GM18505 (cell line): ENCODE data around the gene OTULIN.

Experiments used
- ATAC-seq: cut with Tn5 transposase; IDR thresholded peaks from one replicate; pipeline ENCODE4 v1.9.1; 2021; ENCODE audit not compliant: unreplicated experiment
- POLR2A ChIP-seq: IDR thresholded peaks from 4 replicates; pipeline ENCODE4 v1.6.1; 2011; ENCODE audit warnings: borderline replicate concordance; ENCODE audit not compliant: insufficient read depth, insufficient read length; ENCODE audit errors: extremely low read depth

OTULIN gene

DNA sequence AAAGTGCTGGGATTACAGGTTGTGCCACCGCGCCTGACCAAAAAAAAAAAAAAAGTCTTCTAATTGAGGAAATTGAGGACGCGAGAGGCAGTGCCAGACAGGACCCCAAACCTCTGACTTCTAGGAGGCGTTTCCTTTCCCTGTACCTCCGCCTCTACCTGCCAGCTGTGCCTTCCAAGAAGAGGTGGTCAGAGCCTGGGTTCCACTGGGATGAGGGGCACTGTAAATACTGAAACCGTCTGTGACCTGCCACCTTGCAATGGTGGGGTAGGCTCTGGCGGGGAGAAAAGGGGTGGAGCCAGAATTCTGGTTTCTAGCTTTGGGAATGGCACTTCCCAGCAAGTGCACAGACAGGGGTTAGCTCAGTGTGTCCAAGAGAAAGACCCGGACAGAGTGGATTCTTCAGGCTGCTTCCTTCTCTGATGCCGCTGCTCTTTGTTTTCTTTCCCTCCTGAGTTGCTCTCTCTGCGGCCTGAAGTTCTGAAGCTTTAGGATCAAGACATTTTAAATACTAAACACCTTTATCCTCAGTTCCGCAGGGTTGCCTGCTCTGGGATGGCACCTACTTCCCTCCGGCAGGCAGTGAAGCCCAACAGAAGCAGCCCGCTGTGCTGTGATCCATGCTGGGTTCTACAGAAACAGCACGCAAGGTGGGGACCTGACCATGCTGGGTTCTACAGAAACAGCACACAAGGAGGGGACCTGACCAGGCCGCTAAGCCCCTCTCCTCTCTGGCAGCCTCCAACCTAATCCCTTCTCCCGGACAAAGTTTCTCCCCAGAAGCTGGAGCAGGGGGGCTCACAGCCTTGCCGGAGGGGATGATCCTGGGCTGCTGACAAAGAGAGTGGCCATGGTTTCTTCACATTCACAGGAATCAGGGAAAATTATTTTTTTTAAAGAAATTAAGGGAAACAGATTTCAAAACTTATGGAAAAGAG is 65.2 kb downstream of the OTULIN start:
- no peak for ATAC-seq
- no peak for TF ChIP-seq POLR2A

DNA sequence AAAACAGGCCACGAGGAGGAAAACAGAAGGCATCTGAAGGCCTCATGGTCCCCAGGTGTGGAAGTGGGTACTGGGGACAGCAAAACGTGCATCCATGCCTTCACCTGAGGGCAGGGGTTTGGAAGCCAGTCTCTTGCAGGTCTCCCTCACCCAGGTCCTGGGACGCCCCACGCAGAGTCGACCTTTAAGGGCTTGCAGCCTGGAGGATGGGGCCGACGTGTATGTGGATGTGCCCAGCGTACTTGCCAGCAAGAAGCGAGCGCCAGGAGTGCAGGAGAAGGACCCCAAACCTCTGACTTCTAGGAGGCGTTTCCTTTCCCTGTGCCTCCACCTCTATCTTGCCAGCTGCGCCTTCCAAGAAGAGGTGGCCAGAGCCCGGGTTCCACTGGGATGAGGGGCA is 65.9 kb downstream of the OTULIN start:
- no peak for ATAC-seq

GRCh38 chr5:14730881-14731280 is 66.4 kb downstream of the OTULIN start:
- TF ChIP-seq POLR2A, result no peak
- ATAC-seq, result no peak

More for the DNA sequence above, 65.9 kb downstream of the OTULIN start:
- no peak for TF ChIP-seq POLR2A

- ATAC-seq, result no peak
- no peak for TF ChIP-seq POLR2A
Observed at GRCh38 chr5:14732991-14733390, 68.5 kb downstream of the OTULIN start.

DNA sequence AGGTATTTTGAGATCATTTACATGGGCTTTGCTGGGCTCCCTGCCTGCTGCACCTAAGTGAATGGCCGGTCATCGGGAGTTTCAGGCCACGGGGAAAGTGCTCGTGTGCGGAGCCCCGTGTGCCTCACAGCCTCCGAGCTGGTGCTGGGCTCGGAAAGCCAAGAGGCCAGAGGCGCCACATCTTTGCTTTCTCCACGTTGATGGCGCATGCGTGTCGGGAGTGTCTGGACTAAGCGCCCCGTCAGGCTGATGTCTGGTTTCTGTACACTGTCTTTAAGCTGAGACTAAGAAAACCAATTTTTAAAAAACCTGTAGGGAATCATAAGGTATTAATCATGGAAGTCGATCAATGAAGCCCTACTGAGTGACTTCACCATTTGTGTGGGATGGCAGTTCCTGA is 69.1 kb downstream of the OTULIN start:
- TF ChIP-seq POLR2A, result no peak
- no peak for ATAC-seq

- no peak for ATAC-seq
- no peak for TF ChIP-seq POLR2A
Observed at GRCh38 chr5:14734396-14734795, 69.9 kb downstream of the OTULIN start.

GRCh38 chr5:14735944-14736343 is 71.4 kb downstream of the OTULIN start:
- no peak for TF ChIP-seq POLR2A

DNA sequence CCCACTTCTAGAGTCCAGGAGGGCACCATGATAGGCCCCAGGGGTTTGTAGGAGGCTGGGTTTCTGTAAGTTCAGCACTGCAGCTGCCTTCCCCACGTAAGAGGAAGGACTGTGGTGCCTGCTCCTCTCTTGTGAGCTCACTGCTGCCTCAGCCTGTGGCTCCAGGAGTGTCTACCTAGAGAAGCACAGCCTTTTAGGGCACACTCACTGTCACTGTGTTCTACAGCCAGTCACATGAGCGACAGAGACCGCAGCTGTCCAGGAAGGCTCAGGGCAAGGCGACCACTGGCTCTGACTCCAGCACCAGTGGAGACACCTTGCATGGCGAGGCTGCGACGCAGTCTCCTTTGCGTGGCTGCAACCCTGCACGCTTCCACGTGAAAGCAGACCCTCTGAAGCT is 72.8 kb downstream of the OTULIN start:
- no peak for ATAC-seq

More at GRCh38 chr5:14735944-14736343, 71.4 kb downstream of the OTULIN start:
- ATAC-seq, result no peak

GRCh38 chr5:14738050-14738449 is 73.5 kb downstream of the OTULIN start:
- no peak for TF ChIP-seq POLR2A
- ATAC-seq, result no peak

More for the DNA sequence above, 72.8 kb downstream of the OTULIN start:
- TF ChIP-seq POLR2A, result no peak

DNA sequence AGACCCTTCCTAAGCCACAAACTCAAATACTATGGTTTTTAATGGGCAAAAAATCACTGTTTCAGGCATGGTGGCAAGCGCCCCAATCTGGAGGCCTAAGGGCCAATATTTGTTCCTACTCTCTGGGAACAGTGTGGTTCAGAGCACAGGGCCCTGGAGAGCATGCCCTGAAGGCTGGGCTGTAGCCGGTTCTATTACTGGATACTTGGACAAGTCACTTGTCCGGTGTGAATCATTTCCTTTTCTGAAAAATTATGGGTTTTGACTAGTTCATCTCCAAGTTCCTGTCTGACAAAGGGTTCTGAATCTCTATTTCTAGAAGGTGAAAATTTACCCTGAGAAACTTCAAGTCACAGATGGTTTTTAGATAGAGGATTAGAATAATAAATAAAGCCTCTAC is 75.0 kb downstream of the OTULIN start:
- no peak for TF ChIP-seq POLR2A
- no peak for ATAC-seq

GRCh38 chr5:14739981-14740380 is 75.5 kb downstream of the OTULIN start:
- ATAC-seq, result no peak

GRCh38 chr5:14741131-14741530 is 76.6 kb downstream of the OTULIN start:
- ATAC-seq, result no peak
- TF ChIP-seq POLR2A, result no peak

More at GRCh38 chr5:14739981-14740380, 75.5 kb downstream of the OTULIN start:
- no peak for TF ChIP-seq POLR2A

DNA sequence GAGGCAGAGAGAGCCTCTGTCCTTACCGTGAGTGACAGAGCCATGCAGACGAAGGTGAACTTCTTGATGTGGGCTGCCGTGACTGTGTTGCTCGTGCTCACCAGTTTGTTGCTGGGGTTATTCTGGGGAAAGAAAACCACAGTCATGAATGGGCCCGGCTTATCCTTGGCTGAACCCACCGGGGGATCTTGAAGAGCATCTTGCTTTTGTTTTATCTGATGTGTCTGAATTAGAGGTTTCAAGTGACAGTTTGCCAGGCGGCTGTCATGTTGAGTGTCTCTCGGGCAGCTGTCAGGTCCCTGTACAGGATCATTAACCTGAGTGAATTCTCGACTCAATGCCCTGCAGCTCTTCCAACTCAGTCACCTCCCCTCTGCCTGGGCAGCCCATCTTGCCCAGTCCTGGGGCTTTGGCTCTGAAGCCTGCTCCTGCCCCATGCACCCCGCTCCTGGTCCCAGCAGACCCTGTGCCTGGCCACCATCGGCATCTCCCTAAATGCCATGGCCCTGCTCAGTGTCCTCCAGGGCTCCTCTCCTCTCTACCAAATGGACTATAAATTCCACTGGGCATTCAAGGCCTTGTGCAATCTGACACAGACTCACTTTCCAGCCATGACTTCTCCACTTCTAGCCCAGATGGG is 77.4 kb downstream of the OTULIN start:
- ATAC-seq, result no peak
- TF ChIP-seq POLR2A, result no peak

GRCh38 chr5:14742498-14742897 is 78.0 kb downstream of the OTULIN start:
- ATAC-seq, result no peak

More at GRCh38 chr5:14742498-14742897, 78.0 kb downstream of the OTULIN start:
- TF ChIP-seq POLR2A, result no peak
